Panc1 (cell line): ENCODE measurements around the gene EIF4E3. TPM values are rescaled to one million over a fixed set of nuclear protein-coding genes. Genes with fewer than 3 reads are reported as not detected.

Source experiments
- ATAC-seq: fragments of 200-7000 bp; cut with Tn5 transposase; 2 replicates; pipeline ENCODE4 v1.9.1; 2020; ENCODE audit warnings: mild to moderate bottlenecking, moderate library complexity
- BruUV-seq: library from RNA; stranded (reverse); fragments of 400-500 nt; replicated peaks from 2 replicates; lab custom pipeline; 2021; lab: Mats Ljungman, UMichigan
- CTCF ChIA-PET: fragments of 300-600 bp; sonication (Branson Sonifier 250); formaldehyde crosslinking; loops from one replicate; lab custom pipeline; 2022; ENCODE audit warnings: antibody characterized with exemption; lab: Charles Lee
- POLR2A ChIA-PET: fragments of 300-600 bp; sonication (Branson Sonifier 250); formaldehyde crosslinking; loops from one replicate; lab custom pipeline; 2022; ENCODE audit warnings: antibody characterized with exemption; lab: Charles Lee
- DNase-seq: peaks from one replicate; pipeline ENCODE4 v3.0.0-alpha.2; 2010; ENCODE audit warnings: low read depth, low spot score
- H3K27ac ChIP-seq: 2 replicates; pipeline ENCODE4 v1.5.1; 2011; ENCODE audit warnings: mild to moderate bottlenecking, low read length, inconsistent platforms
- H3K27me3 ChIP-seq: fragments of 200-500 bp; sonication (Bioruptor generic); 2 replicates; pipeline ENCODE4 v1.6.0; 2014; ENCODE audit warnings: low read length, inconsistent platforms; ENCODE audit not compliant: control insufficient read depth, insufficient read depth
- H3K36me3 ChIP-seq: fragments of 200-500 bp; sonication (Bioruptor generic); 2 replicates; pipeline ENCODE4 v1.5.1; 2014; ENCODE audit warnings: inconsistent platforms, mild to moderate bottlenecking, low read length, moderate library complexity; ENCODE audit not compliant: control insufficient read depth, insufficient read depth
- H3K4me1 ChIP-seq: 2 replicates; pipeline ENCODE4 v1.5.1; 2011; ENCODE audit warnings: inconsistent platforms, mild to moderate bottlenecking, low read length, moderate library complexity; ENCODE audit not compliant: control insufficient read depth, insufficient read depth
- H3K4me3 ChIP-seq, 2 experiments: 2 replicates each; pipeline ENCODE4 v1.5.1; 2011 to 2012; ENCODE audit warnings: low read depth in 2 of 2, low read length in 2 of 2, mild to moderate bottlenecking in 2 of 2, inconsistent platforms in 1 of 2, moderate library complexity in 1 of 2
- H3K9me3 ChIP-seq: fragments of 200-500 bp; sonication (Bioruptor generic); 2 replicates; pipeline ENCODE4 v1.5.1; 2014; ENCODE audit warnings: low read depth, mild to moderate bottlenecking, inconsistent platforms, low read length, moderate library complexity; ENCODE audit not compliant: control insufficient read depth, insufficient read depth
- POLR2AphosphoS5 ChIP-seq: IDR thresholded peaks from 2 replicates; pipeline ENCODE4 v1.6.1; 2012; ENCODE audit warnings: mild to moderate bottlenecking, low read depth, low read length, moderate library complexity
- SIN3A ChIP-seq: IDR thresholded peaks from 2 replicates; pipeline ENCODE4 v1.6.1; 2012; ENCODE audit warnings: low read depth, mild to moderate bottlenecking, low read length, moderate library complexity, borderline replicate concordance; ENCODE audit not compliant: insufficient read depth
- TCF7L2 ChIP-seq: IDR thresholded peaks from 2 replicates; pipeline ENCODE4 v1.6.1; 2011; ENCODE audit warnings: mild to moderate bottlenecking, low read depth, low read length, inconsistent platforms
- in situ Hi-C: cut with HindIII; loops from 2 replicates; pipeline ENCODE4 v1.10.0; 2016; ENCODE audit warnings: low sequenced_read_pairs, low pct_unique_long_range_greater_than_20kb
- intact Hi-C: fragments of 100-400 bp; cut with micrococcal nuclease; formaldehyde crosslinking; loops from one replicate; pipeline ENCODE4 v1.10.0; 2022; ENCODE audit not compliant: unreplicated experiment
- total RNA-seq: library from RNA; stranded (reverse); gene quantifications from one replicate; pipeline ENCODE4 v1.2.1, GENCODE V29; 2021; ENCODE audit not compliant: unreplicated experiment
- TF ChIP-seq, protein P1 (sequence below), 2 experiments: IDR thresholded peaks; 2 replicates each; pipeline ENCODE4 v1.6.1; 2011 to 2012; ENCODE audit warnings: low read depth in 2 of 2, control low read depth in 1 of 2, low read length in 1 of 2, mild to moderate bottlenecking in 1 of 2, moderate library complexity in 1 of 2; ENCODE audit not compliant: insufficient read depth in 1 of 2
- TF ChIP-seq, protein P2 (sequence below): fragments of 450-650 bp; IDR thresholded peaks from 2 replicates; pipeline ENCODE4 v1.5.1; 2017; ENCODE audit warnings: mild to moderate bottlenecking

The EIF4E3 gene
- total RNA-seq, 1 experiment from 2014 or later = 0.39 TPM

DNA sequence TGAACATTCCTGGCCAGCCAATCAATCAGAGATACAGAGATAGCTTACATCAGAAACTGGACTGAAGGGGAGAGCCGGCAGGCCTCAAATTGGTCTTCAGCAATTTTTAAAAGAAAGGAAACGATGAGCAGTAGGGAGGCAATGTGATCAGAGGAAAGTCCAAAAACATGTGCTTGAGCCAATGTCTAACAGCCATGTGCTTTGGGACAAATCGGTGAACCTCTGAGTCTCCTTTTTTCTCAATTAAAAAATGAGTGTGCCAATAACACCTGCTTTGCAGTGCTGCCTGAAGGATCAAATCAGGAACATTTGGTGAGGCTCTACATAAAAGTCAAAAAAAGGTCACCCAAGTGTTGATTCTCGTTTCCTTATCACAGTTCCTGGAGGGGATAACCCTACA is 7.4 kb upstream of the EIF4E3 start:
- CTCF ChIA-PET = no interaction called here
- TF ChIP-seq POLR2AphosphoS5 (no peak), TCF7L2 (no peak)
- TF ChIP-seq, protein P1, sequence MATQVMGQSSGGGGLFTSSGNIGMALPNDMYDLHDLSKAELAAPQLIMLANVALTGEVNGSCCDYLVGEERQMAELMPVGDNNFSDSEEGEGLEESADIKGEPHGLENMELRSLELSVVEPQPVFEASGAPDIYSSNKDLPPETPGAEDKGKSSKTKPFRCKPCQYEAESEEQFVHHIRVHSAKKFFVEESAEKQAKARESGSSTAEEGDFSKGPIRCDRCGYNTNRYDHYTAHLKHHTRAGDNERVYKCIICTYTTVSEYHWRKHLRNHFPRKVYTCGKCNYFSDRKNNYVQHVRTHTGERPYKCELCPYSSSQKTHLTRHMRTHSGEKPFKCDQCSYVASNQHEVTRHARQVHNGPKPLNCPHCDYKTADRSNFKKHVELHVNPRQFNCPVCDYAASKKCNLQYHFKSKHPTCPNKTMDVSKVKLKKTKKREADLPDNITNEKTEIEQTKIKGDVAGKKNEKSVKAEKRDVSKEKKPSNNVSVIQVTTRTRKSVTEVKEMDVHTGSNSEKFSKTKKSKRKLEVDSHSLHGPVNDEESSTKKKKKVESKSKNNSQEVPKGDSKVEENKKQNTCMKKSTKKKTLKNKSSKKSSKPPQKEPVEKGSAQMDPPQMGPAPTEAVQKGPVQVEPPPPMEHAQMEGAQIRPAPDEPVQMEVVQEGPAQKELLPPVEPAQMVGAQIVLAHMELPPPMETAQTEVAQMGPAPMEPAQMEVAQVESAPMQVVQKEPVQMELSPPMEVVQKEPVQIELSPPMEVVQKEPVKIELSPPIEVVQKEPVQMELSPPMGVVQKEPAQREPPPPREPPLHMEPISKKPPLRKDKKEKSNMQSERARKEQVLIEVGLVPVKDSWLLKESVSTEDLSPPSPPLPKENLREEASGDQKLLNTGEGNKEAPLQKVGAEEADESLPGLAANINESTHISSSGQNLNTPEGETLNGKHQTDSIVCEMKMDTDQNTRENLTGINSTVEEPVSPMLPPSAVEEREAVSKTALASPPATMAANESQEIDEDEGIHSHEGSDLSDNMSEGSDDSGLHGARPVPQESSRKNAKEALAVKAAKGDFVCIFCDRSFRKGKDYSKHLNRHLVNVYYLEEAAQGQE (IDR thresholded peaks at IDR 0.05; ENCODE audit: insufficient read depth in 1 of 2, low read depth in 2 of 2, low read length in 1 of 2) = no peak
- H3K4me3 ChIP-seq = no peak overlapping the region
- BruUV-seq = no TSS peak
- intact Hi-C loops (no loop called here), in situ Hi-C loops (no loop called here)
- peaks cover 2% of the 10 kb centered on the region for H3K27me3 ChIP-seq
- no peaks in the 10 kb centered on the region for H3K4me1 ChIP-seq
- ATAC-seq (no peak), DNase-seq (no peak)
- H3K9me3 ChIP-seq = no peaks in the 10 kb centered on the region
- POLR2A ChIA-PET = no interaction called here
- no peak overlapping the region for H3K27ac ChIP-seq
- H3K36me3 ChIP-seq = no peaks in the 10 kb centered on the region

DNA sequence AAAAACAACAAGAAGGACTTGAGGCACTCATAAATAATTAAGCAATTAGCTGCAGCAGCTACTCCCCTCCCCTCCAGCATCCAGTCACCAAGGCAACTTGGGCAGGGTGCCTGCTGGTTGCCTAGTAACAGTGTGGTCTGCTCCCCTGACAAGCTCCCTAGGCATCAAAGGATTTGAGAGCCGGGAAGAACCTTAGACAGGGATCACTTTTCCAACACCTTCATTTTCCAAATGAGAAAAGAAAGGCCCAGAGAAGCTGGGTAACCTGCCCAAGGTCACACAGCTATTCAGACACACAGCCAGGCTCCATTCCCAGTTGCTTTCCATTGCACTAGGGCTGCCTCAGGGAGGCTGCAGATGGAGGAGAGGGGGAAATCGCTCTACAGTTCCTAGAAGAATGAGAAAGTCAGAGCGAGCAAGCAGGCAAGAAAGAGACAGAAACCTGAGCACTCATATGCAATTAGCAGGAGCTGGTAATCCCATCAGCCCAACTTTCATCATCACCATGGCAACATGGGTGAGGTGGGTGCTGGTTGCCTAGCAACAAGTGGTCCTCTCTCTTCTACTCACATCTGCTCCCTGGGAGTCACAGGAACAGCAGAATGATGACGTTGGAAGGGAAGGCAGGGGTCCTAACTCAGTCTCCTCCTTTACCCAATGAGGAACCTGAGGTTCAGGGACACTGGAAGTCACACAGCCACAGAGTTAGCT is 3.6 kb upstream of the EIF4E3 start:
- no peak overlapping the region for H3K4me3 ChIP-seq
- in situ Hi-C loops = no loop called here
- CTCF ChIA-PET = interaction anchor here (0.6 kb wide), 1 partner anchor 1628 kb away, joined by 3 read pairs; no protein-coding TSS in a partner anchor
- ATAC-seq (no peak), DNase-seq (no peak)
- no peaks in the 10 kb centered on the region for H3K36me3 ChIP-seq
- POLR2A ChIA-PET = interaction anchor here (0.6 kb wide), 1 partner anchor 47 kb away, joined by 11 read pairs; no protein-coding TSS in a partner anchor
- H3K4me1 ChIP-seq = no peaks in the 10 kb centered on the region
- no peaks in the 10 kb centered on the region for H3K9me3 ChIP-seq
- no peak overlapping the region for H3K27ac ChIP-seq
- H3K27me3 ChIP-seq = peaks cover 6% of the 10 kb centered on the region
- no peak for TF ChIP-seq TCF7L2
- TF ChIP-seq, protein P2, sequence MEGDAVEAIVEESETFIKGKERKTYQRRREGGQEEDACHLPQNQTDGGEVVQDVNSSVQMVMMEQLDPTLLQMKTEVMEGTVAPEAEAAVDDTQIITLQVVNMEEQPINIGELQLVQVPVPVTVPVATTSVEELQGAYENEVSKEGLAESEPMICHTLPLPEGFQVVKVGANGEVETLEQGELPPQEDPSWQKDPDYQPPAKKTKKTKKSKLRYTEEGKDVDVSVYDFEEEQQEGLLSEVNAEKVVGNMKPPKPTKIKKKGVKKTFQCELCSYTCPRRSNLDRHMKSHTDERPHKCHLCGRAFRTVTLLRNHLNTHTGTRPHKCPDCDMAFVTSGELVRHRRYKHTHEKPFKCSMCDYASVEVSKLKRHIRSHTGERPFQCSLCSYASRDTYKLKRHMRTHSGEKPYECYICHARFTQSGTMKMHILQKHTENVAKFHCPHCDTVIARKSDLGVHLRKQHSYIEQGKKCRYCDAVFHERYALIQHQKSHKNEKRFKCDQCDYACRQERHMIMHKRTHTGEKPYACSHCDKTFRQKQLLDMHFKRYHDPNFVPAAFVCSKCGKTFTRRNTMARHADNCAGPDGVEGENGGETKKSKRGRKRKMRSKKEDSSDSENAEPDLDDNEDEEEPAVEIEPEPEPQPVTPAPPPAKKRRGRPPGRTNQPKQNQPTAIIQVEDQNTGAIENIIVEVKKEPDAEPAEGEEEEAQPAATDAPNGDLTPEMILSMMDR = no peak
- no peak for TF ChIP-seq POLR2AphosphoS5
- no peak for TF ChIP-seq SIN3A
- TF ChIP-seq, protein P1 (IDR thresholded peaks at IDR 0.05; ENCODE audit: insufficient read depth in 1 of 2, low read depth in 2 of 2, low read length in 1 of 2) = no peak
- BruUV-seq = no TSS peak
- intact Hi-C loops = no loop called here
